ENCODE measurements around the gene DAW1.

DNA sequence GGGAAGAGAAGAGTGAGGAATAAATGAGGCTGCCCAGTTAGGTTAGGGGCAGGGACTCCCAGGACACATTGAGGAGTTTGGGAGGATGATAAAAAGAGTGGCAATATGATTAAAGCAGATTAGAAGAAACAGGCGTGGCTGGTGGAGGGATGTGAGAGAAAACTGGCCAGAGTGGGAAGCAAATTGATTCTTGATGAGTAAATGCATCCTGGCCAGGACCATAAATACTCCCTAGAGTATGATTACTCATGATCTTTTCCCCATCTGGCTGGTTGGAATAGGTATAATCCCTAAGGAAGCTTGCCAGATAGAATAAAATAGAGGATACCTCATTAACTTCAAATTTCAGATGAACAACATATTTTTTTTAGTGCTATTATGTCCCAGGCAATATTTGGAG lies 21.5 kb upstream of the DAW1 start:
- TF ChIP-seq, protein P1, sequence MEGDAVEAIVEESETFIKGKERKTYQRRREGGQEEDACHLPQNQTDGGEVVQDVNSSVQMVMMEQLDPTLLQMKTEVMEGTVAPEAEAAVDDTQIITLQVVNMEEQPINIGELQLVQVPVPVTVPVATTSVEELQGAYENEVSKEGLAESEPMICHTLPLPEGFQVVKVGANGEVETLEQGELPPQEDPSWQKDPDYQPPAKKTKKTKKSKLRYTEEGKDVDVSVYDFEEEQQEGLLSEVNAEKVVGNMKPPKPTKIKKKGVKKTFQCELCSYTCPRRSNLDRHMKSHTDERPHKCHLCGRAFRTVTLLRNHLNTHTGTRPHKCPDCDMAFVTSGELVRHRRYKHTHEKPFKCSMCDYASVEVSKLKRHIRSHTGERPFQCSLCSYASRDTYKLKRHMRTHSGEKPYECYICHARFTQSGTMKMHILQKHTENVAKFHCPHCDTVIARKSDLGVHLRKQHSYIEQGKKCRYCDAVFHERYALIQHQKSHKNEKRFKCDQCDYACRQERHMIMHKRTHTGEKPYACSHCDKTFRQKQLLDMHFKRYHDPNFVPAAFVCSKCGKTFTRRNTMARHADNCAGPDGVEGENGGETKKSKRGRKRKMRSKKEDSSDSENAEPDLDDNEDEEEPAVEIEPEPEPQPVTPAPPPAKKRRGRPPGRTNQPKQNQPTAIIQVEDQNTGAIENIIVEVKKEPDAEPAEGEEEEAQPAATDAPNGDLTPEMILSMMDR (IDR thresholded peaks at IDR 0.05; ENCODE audit: low read depth, low read length) = no peak
- TF ChIP-seq EZH2phosphoT487 (IDR thresholded peaks at IDR 0.05; ENCODE audit: low read depth) = no peak
